ENCODE data around the gene SLC35B1.

SLC35B1 gene

GRCh38 chr17:49722066-49722465 lies 14.3 kb upstream of the SLC35B1 start:
- H3K4me3 ChIP-seq (ENCODE audit: low read depth, low read length): no peak overlapping the region
- no peak for TF ChIP-seq MYC (IDR thresholded peaks at IDR 0.05; ENCODE audit: low read depth, low read length)
- TF ChIP-seq POLR2A (IDR thresholded peaks at IDR 0.05; ENCODE audit: extremely low read depth, insufficient read length): no peak
- no peak for TF ChIP-seq CTCF (IDR thresholded peaks at IDR 0.05; ENCODE audit: low read depth, low read length)
- no peak for TF ChIP-seq MAX (IDR thresholded peaks at IDR 0.05; ENCODE audit: low read depth, low read length)
- no peak for DNase-seq (ENCODE audit: low read depth)

- H3K4me3 ChIP-seq (ENCODE audit: low read depth, low read length): no peak overlapping the region
- no peak for DNase-seq (ENCODE audit: low read depth)
- no peak for TF ChIP-seq MYC (IDR thresholded peaks at IDR 0.05; ENCODE audit: low read depth, low read length)
- TF ChIP-seq CTCF (IDR thresholded peaks at IDR 0.05; ENCODE audit: low read depth, low read length): no peak
- TF ChIP-seq MAX (IDR thresholded peaks at IDR 0.05; ENCODE audit: low read depth, low read length): no peak
- TF ChIP-seq POLR2A (IDR thresholded peaks at IDR 0.05; ENCODE audit: extremely low read depth, insufficient read length): no peak
Observed at GRCh38 chr17:49717371-49717861, 9.7 kb upstream of the SLC35B1 start.

- DNase-seq (ENCODE audit: low read depth): no peak
- TF ChIP-seq MAX (IDR thresholded peaks at IDR 0.05; ENCODE audit: low read depth, low read length): no peak
- no peak for TF ChIP-seq POLR2A (IDR thresholded peaks at IDR 0.05; ENCODE audit: extremely low read depth, insufficient read length)
- no peak for TF ChIP-seq MYC (IDR thresholded peaks at IDR 0.05; ENCODE audit: low read depth, low read length)
- TF ChIP-seq CTCF (IDR thresholded peaks at IDR 0.05; ENCODE audit: low read depth, low read length): no peak
- no peak overlapping the region for H3K4me3 ChIP-seq (ENCODE audit: low read depth, low read length)
Observed at GRCh38 chr17:49716668-49717364, 9.1 kb upstream of the SLC35B1 start.

GRCh38 chr17:49715717-49716279 lies 8.0 kb upstream of the SLC35B1 start:
- no peak overlapping the region for H3K4me3 ChIP-seq (ENCODE audit: low read depth, low read length)
- TF ChIP-seq POLR2A (IDR thresholded peaks at IDR 0.05; ENCODE audit: extremely low read depth, insufficient read length): no peak
- no peak for TF ChIP-seq MAX (IDR thresholded peaks at IDR 0.05; ENCODE audit: low read depth, low read length)
- no peak for TF ChIP-seq CTCF (IDR thresholded peaks at IDR 0.05; ENCODE audit: low read depth, low read length)
- no peak for TF ChIP-seq MYC (IDR thresholded peaks at IDR 0.05; ENCODE audit: low read depth, low read length)
- no peak for DNase-seq (ENCODE audit: low read depth)

- TF ChIP-seq POLR2A (IDR thresholded peaks at IDR 0.05; ENCODE audit: extremely low read depth, insufficient read length): no peak
- TF ChIP-seq MAX (IDR thresholded peaks at IDR 0.05; ENCODE audit: low read depth, low read length): no peak
- no peak for TF ChIP-seq CTCF (IDR thresholded peaks at IDR 0.05; ENCODE audit: low read depth, low read length)
- TF ChIP-seq MYC (IDR thresholded peaks at IDR 0.05; ENCODE audit: low read depth, low read length): no peak
Observed at GRCh38 chr17:49715216-49715615, 7.5 kb upstream of the SLC35B1 start.

More at GRCh38 chr17:49715216-49715615, 7.5 kb upstream of the SLC35B1 start:
- H3K4me3 ChIP-seq (ENCODE audit: low read depth, low read length): no peak overlapping the region
- no peak for DNase-seq (ENCODE audit: low read depth)
